ENCODE measurements around the gene CCDC195.
"Not testable (repeated sequence)": the region's sequence is repeated elsewhere in the genome, so short reads cannot be mapped to it uniquely, and the experiment has no call there.

CCDC195 gene

GRCh38 chr2:224671731-224672130 lies 44.4 kb downstream of the CCDC195 start:
- TF ChIP-seq, protein P1, sequence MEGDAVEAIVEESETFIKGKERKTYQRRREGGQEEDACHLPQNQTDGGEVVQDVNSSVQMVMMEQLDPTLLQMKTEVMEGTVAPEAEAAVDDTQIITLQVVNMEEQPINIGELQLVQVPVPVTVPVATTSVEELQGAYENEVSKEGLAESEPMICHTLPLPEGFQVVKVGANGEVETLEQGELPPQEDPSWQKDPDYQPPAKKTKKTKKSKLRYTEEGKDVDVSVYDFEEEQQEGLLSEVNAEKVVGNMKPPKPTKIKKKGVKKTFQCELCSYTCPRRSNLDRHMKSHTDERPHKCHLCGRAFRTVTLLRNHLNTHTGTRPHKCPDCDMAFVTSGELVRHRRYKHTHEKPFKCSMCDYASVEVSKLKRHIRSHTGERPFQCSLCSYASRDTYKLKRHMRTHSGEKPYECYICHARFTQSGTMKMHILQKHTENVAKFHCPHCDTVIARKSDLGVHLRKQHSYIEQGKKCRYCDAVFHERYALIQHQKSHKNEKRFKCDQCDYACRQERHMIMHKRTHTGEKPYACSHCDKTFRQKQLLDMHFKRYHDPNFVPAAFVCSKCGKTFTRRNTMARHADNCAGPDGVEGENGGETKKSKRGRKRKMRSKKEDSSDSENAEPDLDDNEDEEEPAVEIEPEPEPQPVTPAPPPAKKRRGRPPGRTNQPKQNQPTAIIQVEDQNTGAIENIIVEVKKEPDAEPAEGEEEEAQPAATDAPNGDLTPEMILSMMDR (conservative IDR thresholded peaks at IDR 0.05; ENCODE audit: low read depth, low read length), result no peak
- DNase-seq (ENCODE audit: low read depth), result no peak
- no peak overlapping the region for H3K4me3 ChIP-seq (ENCODE audit: low read depth, low read length)

DNA sequence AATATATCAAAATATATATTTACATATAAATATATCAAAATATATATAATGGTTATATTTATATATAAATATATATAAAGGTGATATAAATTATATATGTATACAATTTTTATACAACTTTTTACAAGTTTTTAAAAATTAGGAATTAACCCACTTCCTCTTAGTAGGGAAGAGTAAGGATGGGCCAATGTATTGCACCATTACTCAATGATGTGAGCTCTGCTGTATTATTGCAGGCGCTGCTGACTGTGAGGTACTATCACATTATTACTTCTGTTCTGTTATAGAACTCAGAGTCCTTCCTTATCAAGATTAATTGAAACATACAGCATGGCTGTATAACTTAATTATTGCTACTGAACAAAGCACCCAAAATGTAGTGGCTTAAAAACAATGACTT lies 46.0 kb downstream of the CCDC195 start:
- TF ChIP-seq, protein P1 (conservative IDR thresholded peaks at IDR 0.05; ENCODE audit: low read depth, low read length), result no peak
- no peak for DNase-seq (ENCODE audit: low read depth)
- no peak overlapping the region for H3K4me3 ChIP-seq (ENCODE audit: low read depth, low read length)

- no peak for DNase-seq (ENCODE audit: low read depth)
- no peak overlapping the region for H3K4me3 ChIP-seq (ENCODE audit: low read depth, low read length)
- TF ChIP-seq, protein P1 (conservative IDR thresholded peaks at IDR 0.05; ENCODE audit: low read depth, low read length), result no peak
These were observed 46.7 kb downstream of the CCDC195 start for GRCh38 chr2:224669449-224669848.

DNA sequence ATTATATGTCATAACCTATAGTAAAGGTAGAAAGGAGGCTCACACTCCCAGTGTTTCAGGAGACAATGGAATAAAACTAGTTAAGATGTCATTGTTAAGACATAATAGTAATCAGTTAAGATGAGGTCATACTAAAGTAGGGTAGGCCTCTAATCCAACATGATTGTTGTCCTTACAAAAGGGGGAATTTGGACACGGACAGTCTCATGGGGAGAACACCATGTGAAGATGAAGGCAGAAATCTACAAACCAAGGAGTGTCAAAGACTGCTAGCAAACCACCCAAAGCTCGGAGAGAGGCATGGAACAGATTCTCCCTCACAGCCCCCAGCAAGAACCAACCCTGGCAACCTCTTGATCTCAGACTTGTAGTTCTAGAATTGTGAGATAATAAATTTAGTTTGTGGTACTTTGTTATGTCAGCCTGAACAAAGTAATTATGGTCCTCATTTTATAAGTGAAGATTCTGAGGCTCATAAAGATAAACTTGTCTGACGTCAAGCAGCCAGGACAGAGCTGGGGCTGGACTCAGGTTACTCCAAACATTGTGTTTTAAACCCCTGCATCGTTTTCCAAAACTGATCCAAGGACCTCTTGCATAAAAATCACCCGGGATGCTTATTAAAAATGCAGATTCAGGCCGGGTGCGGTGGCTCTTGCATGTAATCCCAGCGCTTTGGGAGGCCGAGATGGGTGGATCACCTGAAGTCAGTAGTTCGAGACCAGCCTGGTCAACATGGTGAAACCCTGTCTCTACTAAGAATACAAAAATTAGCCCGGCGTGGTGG lies 47.8 kb downstream of the CCDC195 start:
- TF ChIP-seq, protein P1 (conservative IDR thresholded peaks at IDR 0.05; ENCODE audit: low read depth, low read length), result no peak
- no peak overlapping the region for H3K4me3 ChIP-seq (ENCODE audit: low read depth, low read length)
- no peak for DNase-seq (ENCODE audit: low read depth)

DNA sequence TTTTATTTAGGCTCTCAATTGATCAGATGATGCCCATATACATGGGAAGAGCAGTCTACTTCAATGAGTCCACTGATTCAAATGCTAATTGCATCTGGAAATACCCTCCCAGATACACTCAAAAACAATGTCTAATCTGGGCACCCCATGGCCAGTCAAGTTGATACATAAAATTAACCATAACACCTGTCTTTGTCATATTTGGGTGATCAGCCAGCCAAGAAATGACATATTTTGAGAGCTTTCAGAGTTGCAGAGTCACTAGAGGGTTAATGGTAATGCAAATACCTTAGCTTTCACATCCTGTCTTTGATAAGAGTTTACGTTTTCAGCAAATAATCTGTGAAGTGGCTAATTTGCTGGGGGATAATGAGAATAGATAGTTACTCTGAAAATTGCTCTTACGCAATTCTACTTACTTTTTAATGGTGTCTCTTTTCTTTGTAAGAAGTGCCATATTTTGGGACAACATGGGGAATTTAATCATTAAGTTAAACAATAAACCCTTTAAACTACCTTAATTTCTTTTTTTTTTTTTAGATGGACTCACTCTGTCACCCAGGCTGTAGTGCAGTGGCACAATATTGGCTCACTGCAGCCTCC lies 49.1 kb downstream of the CCDC195 start:
- no peak overlapping the region for H3K4me3 ChIP-seq (ENCODE audit: low read depth, low read length)
- no peak for DNase-seq (ENCODE audit: low read depth)

GRCh38 chr2:224663322-224663721 lies 52.8 kb downstream of the CCDC195 start:
- H3K4me3 ChIP-seq (ENCODE audit: low read depth, low read length); DNase-seq (ENCODE audit: low read depth): not testable (repeated sequence)

More for the DNA sequence above, 49.1 kb downstream of the CCDC195 start:
- TF ChIP-seq, protein P1 (conservative IDR thresholded peaks at IDR 0.05; ENCODE audit: low read depth, low read length), result no peak

GRCh38 chr2:224661708-224662107 lies 54.5 kb downstream of the CCDC195 start:
- not testable (repeated sequence) for H3K4me3 ChIP-seq (ENCODE audit: low read depth, low read length); DNase-seq (ENCODE audit: low read depth)

DNA sequence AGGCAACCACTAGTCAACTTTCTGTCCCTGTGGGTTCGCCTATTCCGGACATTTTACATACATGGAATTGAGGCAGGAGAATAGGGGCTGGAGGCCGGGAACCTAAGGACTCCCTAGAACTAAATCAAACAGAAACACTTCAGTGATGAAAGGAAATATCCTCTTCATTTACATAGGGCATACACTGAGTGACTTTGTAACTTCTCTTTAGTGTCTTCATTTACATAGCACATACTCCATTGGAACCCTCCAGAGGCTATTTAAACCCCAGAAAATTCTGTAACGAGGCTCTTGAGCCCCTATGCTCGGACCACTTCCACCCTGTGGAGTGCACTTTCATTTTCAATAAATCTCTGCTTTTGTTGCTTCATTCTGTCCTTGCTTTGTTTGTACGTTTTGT lies 56.5 kb downstream of the CCDC195 start:
- DNase-seq (ENCODE audit: low read depth), result no peak
- H3K4me3 ChIP-seq (ENCODE audit: low read depth, low read length), result no peak overlapping the region
- TF ChIP-seq, protein P1 (conservative IDR thresholded peaks at IDR 0.05; ENCODE audit: low read depth, low read length), result no peak
